Panc1 (cell line): Measurements from ENCODE around the gene S100P. TPM values are rescaled to one million over a fixed set of nuclear protein-coding genes. Genes with fewer than 3 reads are reported as not detected.
A peak's percentile ranks its signal among the peaks of the same experiment; 100 is the strongest.

Experiments used
- ATAC-seq: fragments of 200-7000 bp; cut with Tn5 transposase; 2 replicates; pipeline ENCODE4 v1.9.1; 2020; ENCODE audit warnings: mild to moderate bottlenecking, moderate library complexity
- BruUV-seq: library from RNA; stranded (reverse); fragments of 400-500 nt; replicated peaks from 2 replicates; lab custom pipeline; 2021; lab: Mats Ljungman, UMichigan
- CTCF ChIA-PET: fragments of 300-600 bp; sonication (Branson Sonifier 250); formaldehyde crosslinking; loops from one replicate; lab custom pipeline; 2022; ENCODE audit warnings: antibody characterized with exemption; lab: Charles Lee
- POLR2A ChIA-PET: fragments of 300-600 bp; sonication (Branson Sonifier 250); formaldehyde crosslinking; loops from one replicate; lab custom pipeline; 2022; ENCODE audit warnings: antibody characterized with exemption; lab: Charles Lee
- DNase-seq: peaks from one replicate; pipeline ENCODE4 v3.0.0-alpha.2; 2010; ENCODE audit warnings: low read depth, low spot score
- H3K27ac ChIP-seq: 2 replicates; pipeline ENCODE4 v1.5.1; 2011; ENCODE audit warnings: mild to moderate bottlenecking, low read length, inconsistent platforms
- H3K27me3 ChIP-seq: fragments of 200-500 bp; sonication (Bioruptor generic); 2 replicates; pipeline ENCODE4 v1.6.0; 2014; ENCODE audit warnings: low read length, inconsistent platforms; ENCODE audit not compliant: control insufficient read depth, insufficient read depth
- H3K36me3 ChIP-seq: fragments of 200-500 bp; sonication (Bioruptor generic); 2 replicates; pipeline ENCODE4 v1.5.1; 2014; ENCODE audit warnings: inconsistent platforms, mild to moderate bottlenecking, low read length, moderate library complexity; ENCODE audit not compliant: control insufficient read depth, insufficient read depth
- H3K4me1 ChIP-seq: 2 replicates; pipeline ENCODE4 v1.5.1; 2011; ENCODE audit warnings: inconsistent platforms, mild to moderate bottlenecking, low read length, moderate library complexity; ENCODE audit not compliant: control insufficient read depth, insufficient read depth
- H3K4me3 ChIP-seq, 2 experiments: 2 replicates each; pipeline ENCODE4 v1.5.1; 2011 to 2012; ENCODE audit warnings: low read depth in 2 of 2, low read length in 2 of 2, mild to moderate bottlenecking in 2 of 2, inconsistent platforms in 1 of 2, moderate library complexity in 1 of 2
- H3K9me3 ChIP-seq: fragments of 200-500 bp; sonication (Bioruptor generic); 2 replicates; pipeline ENCODE4 v1.5.1; 2014; ENCODE audit warnings: low read depth, mild to moderate bottlenecking, inconsistent platforms, low read length, moderate library complexity; ENCODE audit not compliant: control insufficient read depth, insufficient read depth
- CTCF ChIP-seq: fragments of 450-650 bp; IDR thresholded peaks from 2 replicates; pipeline ENCODE4 v1.5.1; 2017; ENCODE audit warnings: mild to moderate bottlenecking
- POLR2AphosphoS5 ChIP-seq: IDR thresholded peaks from 2 replicates; pipeline ENCODE4 v1.6.1; 2012; ENCODE audit warnings: mild to moderate bottlenecking, low read depth, low read length, moderate library complexity
- REST ChIP-seq, 2 experiments: IDR thresholded peaks; 2 replicates each; pipeline ENCODE4 v1.6.1; 2011 to 2012; ENCODE audit warnings: low read depth in 2 of 2, control low read depth in 1 of 2, low read length in 1 of 2, mild to moderate bottlenecking in 1 of 2, moderate library complexity in 1 of 2; ENCODE audit not compliant: insufficient read depth in 1 of 2
- SIN3A ChIP-seq: IDR thresholded peaks from 2 replicates; pipeline ENCODE4 v1.6.1; 2012; ENCODE audit warnings: low read depth, mild to moderate bottlenecking, low read length, moderate library complexity, borderline replicate concordance; ENCODE audit not compliant: insufficient read depth
- TCF7L2 ChIP-seq: IDR thresholded peaks from 2 replicates; pipeline ENCODE4 v1.6.1; 2011; ENCODE audit warnings: mild to moderate bottlenecking, low read depth, low read length, inconsistent platforms
- in situ Hi-C: cut with HindIII; loops from 2 replicates; pipeline ENCODE4 v1.10.0; 2016; ENCODE audit warnings: low sequenced_read_pairs, low pct_unique_long_range_greater_than_20kb
- intact Hi-C: fragments of 100-400 bp; cut with micrococcal nuclease; formaldehyde crosslinking; loops from one replicate; pipeline ENCODE4 v1.10.0; 2022; ENCODE audit not compliant: unreplicated experiment
- total RNA-seq: library from RNA; stranded (reverse); gene quantifications from one replicate; pipeline ENCODE4 v1.2.1, GENCODE V29; 2021; ENCODE audit not compliant: unreplicated experiment

S100P gene
- total RNA-seq, 1 experiment from 2014 or later = 2.3 TPM

GRCh38 chr4:6699903-6700302 lies 6.2 kb downstream of the S100P start:
- TF ChIP-seq SIN3A (no peak), REST (IDR thresholded peaks at IDR 0.05; ENCODE audit: insufficient read depth in 1 of 2, low read depth in 2 of 2, low read length in 1 of 2) (no peak), POLR2AphosphoS5 (no peak), TCF7L2 (no peak)
- ATAC-seq (no peak), DNase-seq (no peak)
- Histone ChIP-seq H3K36me3 (no peaks in the 10 kb centered on the region), H3K4me1 (peaks cover 17% of the 10 kb centered on the region), H3K9me3 (no peaks in the 10 kb centered on the region), H3K27ac (no peak overlapping the region), H3K4me3 (no peak overlapping the region), H3K27me3 (no peaks in the 10 kb centered on the region)
- no TSS peak for BruUV-seq
- in situ Hi-C loops = no loop called here
- CTCF ChIA-PET = no interaction called here
- intact Hi-C loops = no loop called here
- POLR2A ChIA-PET = no interaction called here

DNA sequence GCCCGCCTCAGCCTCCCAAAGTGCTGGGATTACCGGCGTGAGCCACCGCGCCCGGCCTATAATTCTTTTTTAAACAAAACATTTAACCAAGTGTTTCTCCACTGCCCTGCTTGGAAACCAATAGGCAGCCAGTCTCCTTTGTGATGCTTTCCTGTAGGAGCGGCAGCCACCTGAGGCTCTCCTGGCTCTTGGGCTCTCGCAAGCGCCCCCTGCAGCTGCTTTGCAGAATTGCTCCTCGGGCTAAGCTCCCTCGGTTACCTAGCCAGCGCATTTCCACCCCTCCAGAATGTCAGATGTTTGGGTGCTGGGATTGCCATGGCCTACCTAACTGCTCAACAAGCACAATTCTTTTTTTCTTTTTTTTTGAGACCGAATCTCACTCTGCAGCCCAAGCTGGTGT lies 7.7 kb downstream of the S100P start:
- in situ Hi-C loops = no loop called here
- TF ChIP-seq CTCF (peak; percentile 72), POLR2AphosphoS5 (no peak)
- H3K27ac ChIP-seq = no peak overlapping the region
- DNase-seq (no peak), ATAC-seq (peak; percentile 63; the same call in 1 of the 2 replicates)
- H3K4me1 ChIP-seq = peaks cover 6% of the 10 kb centered on the region
- CTCF ChIA-PET = no interaction called here
- no peaks in the 10 kb centered on the region for H3K36me3 ChIP-seq
- BruUV-seq = no TSS peak
- no peaks in the 10 kb centered on the region for H3K27me3 ChIP-seq
- H3K4me3 ChIP-seq = no peak overlapping the region
- POLR2A ChIA-PET = no interaction called here
- H3K9me3 ChIP-seq = no peaks in the 10 kb centered on the region
- intact Hi-C loops = no loop called here

GRCh38 chr4:6702761-6703160 lies 9.1 kb downstream of the S100P start:
- ATAC-seq (no peak), DNase-seq (no peak)
- no peak overlapping the region for H3K27ac ChIP-seq
- no peaks in the 10 kb centered on the region for H3K27me3 ChIP-seq
- H3K4me1 ChIP-seq = peaks cover 3% of the 10 kb centered on the region; the same call in 1 of the 2 replicates
- TF ChIP-seq CTCF (no peak), REST (IDR thresholded peaks at IDR 0.05; ENCODE audit: insufficient read depth in 1 of 2, low read depth in 2 of 2, low read length in 1 of 2) (no peak), SIN3A (no peak), POLR2AphosphoS5 (no peak), TCF7L2 (no peak)
- no peaks in the 10 kb centered on the region for H3K9me3 ChIP-seq
- ChIA-PET POLR2A (no interaction called here), CTCF (interaction anchor here (0.6 kb wide), 1 partner anchor 101 kb away, joined by 5 read pairs; no protein-coding TSS in a partner anchor)
- no TSS peak for BruUV-seq
- intact Hi-C loops = no loop called here
- no peaks in the 10 kb centered on the region for H3K36me3 ChIP-seq
- H3K4me3 ChIP-seq = no peak overlapping the region
- in situ Hi-C loops = no loop called here
